D341Med (cell line): Measurements from ENCODE around the gene LAMTOR5.

Source experiments
- DNase-seq: peaks from one replicate; pipeline ENCODE4 v3.0.0; 2012; ENCODE audit warnings: low spot score

Gene LAMTOR5

GRCh38 chr1:110387048-110387754 lies 20.3 kb downstream of the LAMTOR5 start:
- no peak for DNase-seq

- DNase-seq, result no peak
Observed at GRCh38 chr1:110385369-110385768, 22.1 kb downstream of the LAMTOR5 start.

- DNase-seq, result no peak
Observed at GRCh38 chr1:110384581-110385321, 22.7 kb downstream of the LAMTOR5 start.

GRCh38 chr1:110383251-110383990 lies 24.1 kb downstream of the LAMTOR5 start:
- no peak for DNase-seq

GRCh38 chr1:110380672-110381283 lies 26.7 kb downstream of the LAMTOR5 start:
- no peak for DNase-seq

GRCh38 chr1:110375490-110375889 lies 32.0 kb downstream of the LAMTOR5 start:
- DNase-seq, result no peak

- no peak for DNase-seq
Observed at GRCh38 chr1:110370827-110371226, 36.7 kb downstream of the LAMTOR5 start.

GRCh38 chr1:110364221-110364620 lies 43.3 kb downstream of the LAMTOR5 start:
- no peak for DNase-seq

GRCh38 chr1:110361856-110362255 lies 45.6 kb downstream of the LAMTOR5 start:
- DNase-seq, result no peak

- no peak for DNase-seq
Observed at GRCh38 chr1:110360431-110360830, 47.1 kb downstream of the LAMTOR5 start.

GRCh38 chr1:110356379-110356778 lies 51.1 kb downstream of the LAMTOR5 start:
- no peak for DNase-seq

- no peak for DNase-seq
Observed at GRCh38 chr1:110355321-110355720, 52.2 kb downstream of the LAMTOR5 start.
